Body of pancreas (tissue), 4 donors: ENCODE data around the gene TMEM232.

Experiments used
- POLR2A ChIP-seq, 3 donors: fragments of 450-650 bp; IDR thresholded peaks; one replicate each; pipeline ENCODE4 v1.6.1; 2016; ENCODE audit warnings: antibody characterized with exemption in 3 of 3, mild to moderate bottlenecking in 2 of 3
- TF ChIP-seq, protein P1 (sequence below), 7 experiments: fragments of 450-650 bp in 4 of 7; fragments of 200-600 bp in 3 of 7; sonication (generic) in 3 of 7; IDR thresholded peaks; one replicate each; pipeline ENCODE4 v1.5.1; 2016 to 2019; ENCODE audit warnings: antibody characterized with exemption in 7 of 7

DNA sequence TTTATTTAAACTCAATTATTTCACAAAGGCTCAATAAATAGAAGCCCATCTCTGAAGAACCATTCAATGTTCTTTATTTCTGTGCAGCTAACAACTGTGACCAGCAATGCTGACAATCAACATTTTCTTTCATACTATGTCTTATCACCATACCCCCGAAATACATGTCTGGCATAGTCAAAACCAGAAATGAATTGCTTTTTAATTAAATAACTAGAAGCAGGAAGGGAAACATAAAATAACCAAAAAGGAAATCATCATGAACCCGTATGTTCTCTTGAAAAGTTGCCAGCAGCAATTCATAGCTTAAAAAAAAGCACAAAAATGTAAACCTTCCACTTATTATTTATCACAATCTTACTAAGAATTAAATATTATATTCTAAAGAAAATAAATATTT lies 212.4 kb downstream of the TMEM232 start:
- TF ChIP-seq, protein P1, sequence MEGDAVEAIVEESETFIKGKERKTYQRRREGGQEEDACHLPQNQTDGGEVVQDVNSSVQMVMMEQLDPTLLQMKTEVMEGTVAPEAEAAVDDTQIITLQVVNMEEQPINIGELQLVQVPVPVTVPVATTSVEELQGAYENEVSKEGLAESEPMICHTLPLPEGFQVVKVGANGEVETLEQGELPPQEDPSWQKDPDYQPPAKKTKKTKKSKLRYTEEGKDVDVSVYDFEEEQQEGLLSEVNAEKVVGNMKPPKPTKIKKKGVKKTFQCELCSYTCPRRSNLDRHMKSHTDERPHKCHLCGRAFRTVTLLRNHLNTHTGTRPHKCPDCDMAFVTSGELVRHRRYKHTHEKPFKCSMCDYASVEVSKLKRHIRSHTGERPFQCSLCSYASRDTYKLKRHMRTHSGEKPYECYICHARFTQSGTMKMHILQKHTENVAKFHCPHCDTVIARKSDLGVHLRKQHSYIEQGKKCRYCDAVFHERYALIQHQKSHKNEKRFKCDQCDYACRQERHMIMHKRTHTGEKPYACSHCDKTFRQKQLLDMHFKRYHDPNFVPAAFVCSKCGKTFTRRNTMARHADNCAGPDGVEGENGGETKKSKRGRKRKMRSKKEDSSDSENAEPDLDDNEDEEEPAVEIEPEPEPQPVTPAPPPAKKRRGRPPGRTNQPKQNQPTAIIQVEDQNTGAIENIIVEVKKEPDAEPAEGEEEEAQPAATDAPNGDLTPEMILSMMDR (IDR thresholded peaks at IDR 0.05), result no peak
- no peak for TF ChIP-seq POLR2A (IDR thresholded peaks at IDR 0.05)
